Neuronal stem cell (in vitro differentiated cells): ENCODE data around the gene SHROOM3.

Source experiments
- DNase-seq: peaks from one replicate; pipeline ENCODE4 v3.0.0-alpha.2; 2013; ENCODE audit warnings: low spot score
- H2AFZ ChIP-seq: one replicate; pipeline ENCODE4 v1.6.1; 2013; ENCODE audit warnings: mild to moderate bottlenecking, low read length, inconsistent platforms
- H2AK5ac ChIP-seq: 2 replicates; pipeline ENCODE4 v1.6.1; 2013; ENCODE audit warnings: low read depth, mild to moderate bottlenecking, inconsistent platforms, low read length, moderate library complexity, mixed read lengths
- H2BK120ac ChIP-seq: 2 replicates; pipeline ENCODE4 v1.6.1; 2013; ENCODE audit warnings: low read depth, mild to moderate bottlenecking, inconsistent platforms, low read length, moderate library complexity, mixed read lengths
- H2BK12ac ChIP-seq: one replicate; pipeline ENCODE4 v1.6.1; 2013; ENCODE audit warnings: low read length, inconsistent platforms
- H2BK15ac ChIP-seq: 2 replicates; pipeline ENCODE4 v1.6.1; 2013; ENCODE audit warnings: mild to moderate bottlenecking, low read length, inconsistent platforms, mixed read lengths
- H2BK5ac ChIP-seq: one replicate; pipeline ENCODE4 v1.6.1; 2013; ENCODE audit warnings: inconsistent platforms, mild to moderate bottlenecking, low read length, moderate library complexity
- H3K14ac ChIP-seq: one replicate; pipeline ENCODE4 v1.6.1; 2013; ENCODE audit warnings: low read length, inconsistent platforms
- H3K18ac ChIP-seq: 2 replicates; pipeline ENCODE4 v1.6.1; 2013; ENCODE audit warnings: low read length, inconsistent platforms
- H3K23ac ChIP-seq: 2 replicates; pipeline ENCODE4 v1.6.1; 2013; ENCODE audit warnings: low read depth, mild to moderate bottlenecking, mixed read lengths, low read length, inconsistent platforms; ENCODE audit not compliant: poor library complexity
- H3K27ac ChIP-seq: replicated peaks from 3 replicates; pipeline ENCODE4 v1.5.1; 2013; ENCODE audit warnings: low read length, inconsistent platforms
- H3K27me3 ChIP-seq, 3 experiments: 2 replicates each; pipeline ENCODE4 v1.6.1; 2013; ENCODE audit warnings: low read length in 3 of 3, mild to moderate bottlenecking in 2 of 3, inconsistent platforms in 1 of 3, low read depth in 1 of 3, mixed read lengths in 1 of 3, moderate library complexity in 1 of 3; ENCODE audit not compliant: control insufficient read depth in 3 of 3, insufficient read depth in 3 of 3
- H3K36me3 ChIP-seq, 2 donors: replicated peaks in 1 of 2; 2 replicates each; pipeline ENCODE4 v1.6.1; 2013; ENCODE audit warnings: low read length in 2 of 2; ENCODE audit not compliant: control insufficient read depth in 2 of 2, insufficient read depth in 2 of 2
- H3K4ac ChIP-seq: 2 replicates; pipeline ENCODE4 v1.6.1; 2013; ENCODE audit warnings: inconsistent platforms, mild to moderate bottlenecking, low read length, moderate library complexity
- H3K4me1 ChIP-seq, 2 donors: 1 replicate in 1 of 2; 2 replicates in 1 of 2; pipeline ENCODE4 v1.6.1; 2013; ENCODE audit warnings: low read length in 2 of 2, low read depth in 1 of 2; ENCODE audit not compliant: control insufficient read depth in 2 of 2, insufficient read depth in 1 of 2
- H3K4me2 ChIP-seq: one replicate; pipeline ENCODE4 v1.6.1; 2013; ENCODE audit warnings: mild to moderate bottlenecking, low read length, inconsistent platforms; ENCODE audit not compliant: insufficient read depth, poor library complexity, severe bottlenecking
- H3K4me3 ChIP-seq, 2 donors: 2 replicates each; pipeline ENCODE4 v1.5.1; 2013; ENCODE audit warnings: low read length in 2 of 2, mild to moderate bottlenecking in 2 of 2, inconsistent platforms in 1 of 2, moderate library complexity in 1 of 2
- H3K79me1 ChIP-seq: one replicate; pipeline ENCODE4 v1.6.1; 2013; ENCODE audit warnings: low read depth, mild to moderate bottlenecking, inconsistent platforms, low read length, moderate library complexity
- H3K9ac ChIP-seq: one replicate; pipeline ENCODE4 v1.6.1; 2013; ENCODE audit warnings: mild to moderate bottlenecking, low read depth, low read length, inconsistent platforms; ENCODE audit not compliant: poor library complexity
- H3K9me3 ChIP-seq, 2 donors: replicated peaks in 1 of 2; 2 replicates each; pipeline versions ENCODE3 to v1.6.1; 2013; ENCODE audit warnings: low read length in 2 of 2, mild to moderate bottlenecking in 2 of 2, inconsistent platforms in 1 of 2, low read depth in 1 of 2, mixed read lengths in 1 of 2, moderate library complexity in 1 of 2; ENCODE audit not compliant: control insufficient read depth in 2 of 2, insufficient read depth in 1 of 2
- H4K8ac ChIP-seq: one replicate; pipeline ENCODE4 v1.6.1; 2013; ENCODE audit warnings: low read depth, mild to moderate bottlenecking, inconsistent platforms, low read length, moderate library complexity
- H4K91ac ChIP-seq: one replicate; pipeline ENCODE4 v1.6.1; 2013; ENCODE audit warnings: low read length, low read depth, mild to moderate bottlenecking, inconsistent platforms; ENCODE audit not compliant: poor library complexity
- WGBS, 2 donors: extraction: QIAGEN DNeasy Blood & Tissue Kit; methylation state at CpG; one replicate each; pipeline ENCODE4 v1.1.7; 2013; ENCODE audit warnings: missing lambda C conversion rate in 2 of 2, mixed read lengths in 1 of 2; ENCODE audit not compliant: insufficient read length in 2 of 2, insufficient replicate concordance in 1 of 2; ENCODE audit errors: extremely low coverage in 2 of 2; 5-methylcytosine and 5-hydroxymethylcytosine counted together

The SHROOM3 gene

DNA sequence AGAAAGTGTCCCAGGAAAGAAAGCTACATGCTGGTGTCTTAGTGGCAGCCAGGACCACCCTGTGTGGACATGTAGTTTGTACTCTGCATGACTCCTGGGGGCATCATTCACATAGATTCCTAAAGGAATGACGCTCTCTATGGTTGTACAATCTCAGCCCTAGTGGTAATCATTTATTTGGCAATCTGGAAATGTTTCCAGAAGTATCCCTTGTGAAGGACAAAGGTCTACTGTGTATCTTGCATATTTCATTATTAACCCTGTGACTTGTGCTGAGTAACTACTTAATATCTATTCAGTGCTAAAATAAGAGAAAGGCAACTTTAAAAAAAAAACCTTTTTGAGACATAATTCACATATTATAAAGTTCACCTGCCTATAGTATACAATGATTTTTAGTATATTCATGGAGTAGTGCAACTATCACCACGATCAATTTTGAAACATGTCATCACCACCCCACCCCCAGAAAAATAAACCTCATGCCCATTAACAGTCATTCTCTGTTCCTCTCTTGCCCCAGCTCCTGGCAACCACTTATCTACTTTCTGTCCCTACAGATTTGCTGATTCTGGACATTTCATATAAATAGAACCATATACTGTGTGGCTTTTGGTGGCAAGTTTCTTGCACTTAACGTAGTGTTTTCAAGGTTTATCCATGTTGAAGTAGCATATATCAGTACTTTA lies 51.7 kb downstream of the SHROOM3 start:
- H2BK15ac ChIP-seq = no peak overlapping the region
- H2BK5ac ChIP-seq = no peak overlapping the region
- H2BK12ac ChIP-seq = no peak overlapping the region
- H3K4me3 ChIP-seq = no peak overlapping the region
- H4K91ac ChIP-seq = no peak overlapping the region
- no peak overlapping the region for H2BK120ac ChIP-seq
- peaks cover 16% of the 10 kb centered on the region in 2 donors for H3K4me1 ChIP-seq
- H3K27ac ChIP-seq = no peak overlapping the region
- no peak overlapping the region for H3K18ac ChIP-seq
- no peak overlapping the region for H3K23ac ChIP-seq
- H3K4ac ChIP-seq = no peak overlapping the region
- H3K9ac ChIP-seq = no peak overlapping the region
- H2AK5ac ChIP-seq = no peak overlapping the region
- WGBS, 2 donors = no CpG with 5 or more reads among the region's 3 CpGs
- no peak overlapping the region for H2AFZ ChIP-seq
- H4K8ac ChIP-seq = no peak overlapping the region
- no peak overlapping the region for H3K4me2 ChIP-seq
- peaks cover 2% of the 10 kb centered on the region for H3K79me1 ChIP-seq
- no peaks in the 10 kb centered on the region for H3K27me3 ChIP-seq
- H3K14ac ChIP-seq = no peak overlapping the region
- peaks cover 0 to 4% of the 10 kb centered on the region in 2 donors for H3K36me3 ChIP-seq
- H3K9me3 ChIP-seq = peaks cover 0 to 31% of the 10 kb centered on the region in 2 donors
- DNase-seq = no peak

- Histone ChIP-seq H3K27me3 (no peaks in the 10 kb centered on the region), H3K4me1 (peaks cover 16 to 20% of the 10 kb centered on the region in 2 donors), H3K4ac (no peak overlapping the region), H3K9ac (no peak overlapping the region), H3K79me1 (peaks cover 2% of the 10 kb centered on the region), H2BK12ac (no peak overlapping the region), H4K91ac (no peak overlapping the region), H4K8ac (no peak overlapping the region), H3K14ac (no peak overlapping the region), H2AFZ (no peak overlapping the region), H3K36me3 (peaks cover 0 to 4% of the 10 kb centered on the region in 2 donors), H2AK5ac (no peak overlapping the region), H2BK5ac (no peak overlapping the region), H2BK120ac (no peak overlapping the region), H3K9me3 (peaks cover 0 to 31% of the 10 kb centered on the region in 2 donors), H3K23ac (no peak overlapping the region), H2BK15ac (no peak overlapping the region), H3K4me2 (no peak overlapping the region), H3K27ac (no peak overlapping the region), H3K18ac (no peak overlapping the region), H3K4me3 (no peak overlapping the region)
- no CpG with 5 or more reads among the region's 1 CpG for WGBS, 2 donors
- no peak for DNase-seq
Measured at GRCh38 chr4:76487621-76488020, 52.6 kb downstream of the SHROOM3 start.

- Histone ChIP-seq H4K91ac (no peak overlapping the region), H2AFZ (no peak overlapping the region), H3K27me3 (no peaks in the 10 kb centered on the region), H3K4me2 (no peak overlapping the region), H3K14ac (no peak overlapping the region), H3K9ac (no peak overlapping the region), H2BK15ac (no peak overlapping the region), H3K9me3 (peaks cover 0 to 31% of the 10 kb centered on the region in 2 donors), H2AK5ac (no peak overlapping the region), H2BK5ac (no peak overlapping the region), H3K27ac (no peak overlapping the region), H3K4ac (no peak overlapping the region), H3K4me3 (no peak overlapping the region), H3K36me3 (peaks cover 0 to 4% of the 10 kb centered on the region in 2 donors), H3K18ac (no peak overlapping the region), H4K8ac (no peak overlapping the region), H2BK12ac (no peak overlapping the region), H3K4me1 (peaks cover 16 to 22% of the 10 kb centered on the region in 2 donors), H3K79me1 (peaks cover 2% of the 10 kb centered on the region), H3K23ac (no peak overlapping the region), H2BK120ac (no peak overlapping the region)
- no CpG with 5 or more reads among the region's 1 CpG for WGBS, 2 donors
- DNase-seq = no peak
Measured at GRCh38 chr4:76488455-76488854, 53.4 kb downstream of the SHROOM3 start.

DNA sequence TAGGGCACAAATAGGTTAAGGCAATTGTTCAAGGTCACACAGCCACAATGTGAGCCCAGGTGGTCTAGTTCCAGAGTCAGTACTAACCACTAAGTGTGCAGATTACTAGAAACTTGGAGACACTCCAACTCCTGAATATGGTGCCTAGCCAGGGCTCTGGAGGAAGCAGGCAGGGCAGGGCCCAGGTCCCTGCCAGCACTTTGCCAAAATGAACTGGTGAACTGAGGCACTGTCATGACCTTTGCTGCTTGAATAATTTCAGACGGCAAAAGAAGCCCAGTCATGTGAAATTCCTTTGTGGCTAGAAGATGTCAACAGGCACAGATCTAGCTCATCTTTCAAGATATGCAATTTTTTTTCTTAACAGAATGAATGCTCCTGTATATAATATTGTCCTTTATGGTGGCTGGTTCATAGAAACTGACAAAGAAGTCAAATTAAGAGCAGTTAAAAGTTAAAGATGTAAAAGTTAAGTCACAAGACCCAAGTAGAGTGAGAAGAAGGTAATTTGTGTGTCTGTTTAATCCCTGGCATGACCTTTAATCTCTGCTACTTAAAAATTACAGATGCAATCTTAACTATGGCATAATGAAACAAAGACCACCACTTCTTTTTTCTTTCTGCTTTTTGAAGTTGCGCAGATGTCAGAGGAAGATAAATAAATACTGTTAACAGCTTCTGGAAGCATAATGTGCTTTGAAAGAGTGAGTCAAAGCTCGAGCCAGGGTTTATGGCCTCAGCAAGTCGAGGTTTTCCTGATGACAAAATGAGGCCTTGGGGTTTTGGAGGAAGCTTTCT lies 54.1 kb downstream of the SHROOM3 start:
- Histone ChIP-seq H3K14ac (no peak overlapping the region), H3K9me3 (peaks cover 0 to 31% of the 10 kb centered on the region in 2 donors), H2BK5ac (no peak overlapping the region), H3K27me3 (no peaks in the 10 kb centered on the region), H3K18ac (no peak overlapping the region), H4K8ac (no peak overlapping the region), H3K4me3 (no peak overlapping the region), H3K4me2 (no peak overlapping the region), H2AK5ac (no peak overlapping the region), H3K4me1 (peaks cover 16 to 22% of the 10 kb centered on the region in 2 donors), H4K91ac (no peak overlapping the region), H3K36me3 (peaks cover 0 to 4% of the 10 kb centered on the region in 2 donors), H3K23ac (no peak overlapping the region), H2AFZ (no peak overlapping the region), H3K79me1 (peaks cover 2% of the 10 kb centered on the region), H2BK15ac (no peak overlapping the region), H3K9ac (no peak overlapping the region), H2BK12ac (no peak overlapping the region), H3K4ac (no peak overlapping the region), H2BK120ac (no peak overlapping the region), H3K27ac (peak overlapping the region; percentile 27)
- WGBS, 2 donors = no CpG with 5 or more reads among the region's 4 CpGs
- no peak for DNase-seq
